Esophagus mucosa (tissue), 1 donor: Measurements from ENCODE around the gene CALU. TPM values are rescaled to one million over a fixed set of nuclear protein-coding genes. Genes with fewer than 3 reads are reported as not detected.

Experiments used
- ATAC-seq: fragments of 200-7000 bp; cut with Tn5 transposase; one replicate; pipeline ENCODE4 v1.9.1; 2020
- total RNA-seq: library from RNA; stranded (reverse); gene quantifications from one replicate; pipeline ENCODE4 v1.2.4, GENCODE V29; 2023
- donor health status: DM: yes; HTN: yes; CAD: no.

The CALU gene
- total RNA-seq, 1 donor from 2014 or later, result 21.4 TPM

DNA sequence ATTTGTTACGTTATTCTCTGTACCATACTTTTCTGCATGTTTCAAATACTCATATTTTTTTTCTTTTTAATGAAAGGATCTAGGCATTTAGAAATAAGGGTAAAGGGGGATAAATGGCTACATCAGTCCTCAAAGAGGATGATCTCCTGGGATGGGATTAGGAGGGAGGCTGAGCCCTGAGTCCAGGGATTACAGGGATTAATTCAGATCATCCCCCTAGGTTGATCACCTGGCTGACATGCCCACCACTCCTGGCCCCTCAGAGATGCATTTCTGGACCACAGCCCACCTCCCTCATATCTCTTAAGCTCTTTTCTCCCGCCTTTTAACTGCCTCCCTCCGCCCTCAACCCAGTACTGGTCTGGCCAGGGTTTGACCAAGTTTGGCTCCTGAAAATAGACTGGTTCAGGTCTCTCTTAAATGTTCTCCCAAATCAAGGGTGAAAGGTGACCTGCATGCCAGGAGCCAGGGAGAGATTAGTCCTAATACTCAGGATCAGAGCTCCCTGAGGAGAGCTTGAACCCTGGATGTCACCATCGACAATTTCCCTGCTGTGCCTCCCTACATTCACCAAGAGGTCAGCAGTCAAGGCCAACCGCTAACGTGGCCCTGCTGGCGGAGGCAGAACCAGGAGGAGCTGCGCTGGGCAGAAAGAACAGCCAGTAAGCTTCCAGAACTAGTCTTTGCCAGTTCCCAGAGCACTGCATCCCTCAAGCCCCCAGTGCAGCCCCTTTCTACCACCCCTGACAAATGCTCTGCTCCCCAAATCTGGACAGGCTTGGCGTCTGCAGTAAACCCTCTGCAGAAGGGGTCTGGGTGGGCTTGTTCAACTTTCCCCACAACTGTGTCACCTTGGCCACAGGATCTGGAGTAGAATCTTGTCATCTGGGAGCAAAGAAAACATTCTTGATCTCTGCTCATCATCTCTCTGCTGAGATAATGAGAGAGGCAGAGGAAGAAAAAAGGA is 49.6 kb downstream of the CALU start:
- ATAC-seq, result no peak

DNA sequence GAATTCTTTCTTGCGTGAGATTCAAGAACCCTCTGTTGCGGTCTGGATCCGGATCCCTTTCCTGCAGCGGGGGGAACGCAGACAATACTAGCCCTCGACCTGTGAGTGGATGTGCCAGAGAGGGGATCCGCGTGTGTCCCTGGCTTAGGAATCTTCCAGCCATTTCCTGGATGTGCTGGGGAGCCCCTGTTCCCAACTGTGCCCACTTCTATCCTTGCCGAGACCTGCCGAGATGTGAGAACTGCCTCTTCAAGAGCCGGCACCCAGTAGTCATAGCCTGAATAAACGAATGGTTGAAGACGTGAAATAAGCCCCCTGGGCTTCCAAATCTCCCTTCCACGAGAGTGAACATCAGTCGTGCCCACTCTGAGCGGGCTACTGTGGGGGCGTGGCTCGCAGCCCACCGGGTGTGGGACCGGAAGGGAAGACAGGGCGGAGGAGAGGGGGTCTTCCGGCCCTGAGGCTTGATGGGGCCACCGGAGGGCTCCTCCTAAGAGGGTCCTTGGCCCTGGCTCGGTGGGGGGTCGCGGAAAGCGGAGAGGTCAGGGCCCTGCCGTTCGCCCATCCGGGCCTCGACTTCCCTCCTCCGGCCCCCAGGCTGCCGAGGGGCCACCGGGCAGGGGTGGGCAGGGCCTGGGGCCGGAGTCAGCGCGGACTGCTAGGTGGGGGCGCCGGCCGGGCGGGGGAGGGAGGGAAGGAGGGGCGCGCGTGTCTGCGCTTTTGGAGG is 51.3 kb downstream of the CALU start:
- peak; percentile 19 for ATAC-seq

DNA sequence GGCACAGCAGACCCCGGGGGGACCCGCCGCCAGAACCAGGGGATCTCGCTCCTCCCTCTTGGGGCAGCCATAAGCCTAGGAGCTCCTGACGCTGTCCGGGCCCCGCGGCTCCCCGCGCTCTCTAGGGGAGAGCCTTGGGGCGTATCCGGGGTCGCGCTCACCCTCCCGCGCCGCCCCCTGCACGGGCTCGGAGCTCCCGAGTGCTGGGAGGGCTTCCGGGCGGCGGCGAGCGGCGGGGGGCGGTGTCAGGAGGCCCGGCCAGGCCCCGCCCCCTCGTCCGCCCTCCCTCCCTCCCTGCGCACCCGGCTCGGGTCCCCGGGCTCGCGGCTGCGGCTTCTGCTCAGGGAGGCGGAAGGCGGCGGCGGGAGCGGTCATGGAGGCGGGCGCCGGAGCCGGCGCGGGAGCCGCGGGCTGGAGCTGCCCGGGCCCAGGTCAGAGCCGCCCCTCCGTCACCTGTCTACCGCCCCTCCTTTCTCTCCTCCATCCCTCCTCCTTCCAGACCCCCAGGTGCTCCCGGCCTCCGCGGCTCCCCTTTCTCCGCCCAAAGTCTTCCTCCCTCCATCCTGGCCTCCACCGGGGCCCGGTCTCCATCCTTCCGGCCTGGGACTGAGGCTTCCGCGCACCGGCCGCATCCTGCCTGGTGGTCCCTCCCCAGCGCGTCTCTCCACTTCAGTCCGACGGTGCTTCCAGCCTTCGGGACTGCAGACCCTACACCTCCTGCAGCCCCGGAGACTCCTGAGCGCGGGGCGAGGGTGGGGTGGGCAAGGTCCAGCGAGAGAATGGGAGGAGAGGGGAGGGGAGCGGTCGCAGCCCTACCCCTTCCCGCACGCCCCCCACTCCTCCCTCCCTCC is 52.2 kb downstream of the CALU start, which contains the start of gene CCDC136:
TSS of gene CCDC136 (plus strand) at position 848 of the 851 bp plus-strand sequence. CDS start 444 bp downstream, outside the sequence.
- peak; percentile 77 for ATAC-seq

DNA sequence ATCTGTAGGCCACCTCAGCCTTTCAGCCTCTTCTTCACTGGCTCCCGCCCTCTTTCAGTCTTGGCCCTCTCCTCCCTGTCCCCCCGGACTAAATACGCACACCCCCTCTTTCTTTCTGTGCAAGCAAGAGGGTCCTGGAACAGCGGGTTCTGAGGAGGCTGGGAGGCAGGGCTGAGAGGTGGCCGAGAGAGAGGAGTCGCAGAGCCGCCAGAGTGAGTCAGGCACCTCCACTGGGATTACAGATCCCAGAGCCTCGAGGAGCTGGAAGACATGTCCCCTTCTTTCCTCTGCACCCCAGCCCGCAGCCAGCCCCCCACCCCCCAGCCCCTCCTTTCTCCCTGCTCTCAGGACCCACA is 52.8 kb downstream of the CALU start:
- no peak for ATAC-seq

DNA sequence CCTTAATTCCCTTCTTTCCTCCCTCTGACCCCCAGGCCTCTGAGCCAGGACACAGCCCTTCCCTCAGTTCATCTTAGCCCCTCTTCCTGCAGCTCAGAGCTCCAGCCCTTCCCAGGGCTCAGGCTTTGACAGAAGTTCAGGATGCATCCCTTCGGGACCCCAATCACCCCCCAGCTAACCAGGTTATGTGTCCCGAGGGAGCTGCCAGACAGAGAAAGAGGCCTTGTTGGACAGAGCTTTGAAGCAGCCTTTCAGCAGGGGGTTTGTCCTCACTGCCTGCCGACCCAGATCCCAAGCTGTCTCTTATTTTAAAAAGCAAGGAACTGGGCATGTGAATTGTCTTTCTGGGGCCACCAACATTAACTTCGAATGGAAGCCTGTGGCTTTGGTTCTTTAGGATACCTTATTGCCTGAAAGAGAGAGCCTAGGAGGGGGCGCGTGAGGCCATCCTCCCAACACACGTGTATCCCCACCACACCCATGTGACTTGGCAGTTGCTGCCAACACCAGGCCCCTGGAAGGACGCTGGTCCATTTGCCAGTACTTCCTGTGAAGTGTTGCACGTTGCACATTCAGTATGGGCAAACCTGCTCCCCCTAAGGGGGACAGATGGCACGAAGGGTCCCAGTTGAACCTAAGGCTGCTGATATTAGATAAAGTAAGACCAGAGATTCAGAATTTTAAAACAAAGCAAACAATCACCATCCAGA is 53.5 kb downstream of the CALU start:
- no peak for ATAC-seq

DNA sequence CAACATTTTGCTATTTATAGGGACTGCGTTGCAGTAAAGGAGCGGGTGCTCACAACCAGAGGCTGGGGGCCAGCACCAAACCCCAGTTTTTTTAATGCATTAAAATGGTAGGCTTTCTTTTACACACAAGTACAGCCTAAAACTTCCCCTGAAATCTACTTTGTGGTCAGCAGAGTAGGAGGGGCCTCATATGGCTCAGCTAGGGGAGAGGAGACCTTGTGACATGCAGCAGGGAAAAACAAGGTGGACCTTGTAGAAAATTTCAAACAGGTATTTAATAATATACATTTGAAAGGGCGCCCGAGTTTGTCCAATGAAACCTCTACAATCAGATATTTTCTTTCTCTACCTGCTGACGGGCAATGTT is 54.0 kb downstream of the CALU start:
- ATAC-seq, result no peak

DNA sequence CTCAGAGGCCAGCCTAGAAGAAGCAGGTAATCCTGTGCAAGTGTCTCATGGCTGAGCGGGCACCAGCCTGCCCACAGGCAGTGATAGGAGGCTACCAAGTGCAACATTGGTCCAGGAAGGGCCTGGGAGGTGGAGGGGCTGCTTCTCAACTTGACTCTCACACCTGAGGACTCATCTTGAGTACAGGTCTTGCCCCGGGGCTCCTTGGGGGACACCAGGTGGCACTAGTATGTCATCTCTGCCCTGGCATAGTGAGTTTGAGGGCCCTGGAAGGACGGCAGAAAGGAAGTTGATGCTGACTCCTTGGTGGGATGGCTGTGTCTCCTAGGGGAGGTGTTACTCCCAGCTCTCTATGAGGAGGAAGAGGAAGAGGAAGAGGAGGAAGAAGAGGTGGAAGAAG is 54.9 kb downstream of the CALU start:
- ATAC-seq, result no peak

DNA sequence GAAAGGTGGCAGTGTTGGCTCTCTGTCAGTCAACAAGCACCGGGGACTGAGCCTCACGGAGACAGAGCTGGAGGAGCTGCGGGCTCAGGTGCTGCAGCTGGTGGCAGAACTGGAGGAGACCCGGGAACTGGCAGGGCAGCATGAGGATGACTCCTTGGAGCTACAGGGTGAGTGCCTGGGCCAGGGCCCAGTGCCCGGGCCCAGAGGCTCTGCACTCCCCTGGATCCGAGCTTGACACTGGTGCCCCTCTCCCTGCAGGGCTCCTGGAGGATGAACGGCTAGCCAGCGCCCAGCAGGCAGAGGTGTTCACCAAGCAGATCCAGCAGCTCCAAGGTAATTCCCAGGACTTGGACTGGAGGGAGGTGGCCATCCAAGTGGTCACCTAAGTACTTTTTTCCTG is 55.3 kb downstream of the CALU start:
- ATAC-seq, result no peak

DNA sequence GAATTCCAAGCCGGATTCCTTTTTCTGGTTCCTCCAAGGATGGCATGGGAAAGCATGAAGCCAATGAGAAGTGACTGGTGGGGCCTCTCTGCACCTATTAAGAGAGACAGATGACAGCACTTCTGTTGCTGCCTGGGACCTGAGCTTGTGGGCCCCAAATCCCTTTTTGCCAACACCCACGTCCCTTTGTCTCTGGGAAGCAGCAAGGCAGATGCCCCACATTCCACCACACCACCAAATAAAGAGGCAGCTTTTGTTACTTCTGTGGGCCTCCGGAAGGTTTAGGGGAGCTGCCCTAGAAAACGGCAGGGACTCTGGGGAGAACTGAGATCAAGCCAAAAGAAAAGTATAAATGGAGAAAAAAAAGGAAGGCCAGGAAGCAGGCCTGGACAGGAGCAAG is 56.0 kb downstream of the CALU start:
- ATAC-seq, result no peak

DNA sequence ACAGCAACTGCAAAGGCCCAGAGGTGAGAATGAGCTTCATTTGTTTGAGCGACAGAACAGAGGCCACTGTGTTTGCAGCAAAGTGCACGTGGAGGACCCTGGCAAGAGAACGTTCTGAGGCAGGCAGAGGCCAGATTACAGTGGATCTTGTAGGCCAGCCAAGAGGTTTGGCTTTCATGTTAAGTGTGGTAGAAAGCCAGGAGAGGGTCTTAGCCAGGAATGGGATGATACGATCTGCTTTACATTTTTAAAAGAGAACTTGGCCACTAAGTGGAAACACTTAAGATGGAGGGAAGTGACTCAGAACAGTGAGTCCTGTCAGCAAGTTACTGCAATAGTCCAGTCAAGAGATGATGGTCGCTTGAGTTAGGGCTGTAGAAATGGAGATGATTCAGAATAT is 57.2 kb downstream of the CALU start:
- no peak for ATAC-seq

DNA sequence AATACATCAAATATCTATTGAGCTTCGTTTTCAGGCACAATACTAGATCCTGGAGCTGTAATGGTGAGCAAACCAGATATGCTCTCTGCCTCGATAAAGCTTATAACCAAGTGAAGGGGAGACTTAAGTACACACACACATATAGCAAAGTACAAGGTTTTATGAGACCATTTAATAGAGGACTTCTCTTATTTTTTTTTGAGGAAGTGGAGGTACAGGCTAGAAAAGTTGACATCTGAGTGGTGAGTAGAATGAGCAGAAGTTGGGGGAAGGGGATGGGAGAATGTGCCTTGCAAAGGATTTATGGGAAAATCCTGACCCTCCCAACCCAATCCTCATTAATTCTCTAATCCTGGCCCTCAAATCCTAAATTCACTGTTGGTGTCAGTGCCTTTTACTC is 60.3 kb downstream of the CALU start:
- no peak for ATAC-seq

DNA sequence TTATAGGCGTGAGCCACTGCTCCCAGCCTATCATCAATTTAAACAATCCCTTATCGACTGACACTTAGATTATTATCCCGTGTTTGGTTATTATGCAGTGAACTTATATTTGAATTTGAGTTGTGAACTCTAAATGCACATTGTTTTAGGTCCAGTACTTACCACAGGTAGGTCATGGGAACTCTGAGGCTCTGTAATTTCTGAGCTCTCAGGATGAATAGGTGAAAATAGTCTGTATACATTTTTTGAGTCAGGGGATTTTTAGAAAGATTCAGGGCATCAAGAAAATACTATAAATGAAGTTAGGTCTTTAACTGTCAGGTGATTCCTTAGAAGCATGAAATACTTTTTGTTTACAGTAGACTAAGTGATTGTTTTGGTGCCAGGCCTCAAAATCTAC is 61.4 kb downstream of the CALU start:
- no peak for ATAC-seq

DNA sequence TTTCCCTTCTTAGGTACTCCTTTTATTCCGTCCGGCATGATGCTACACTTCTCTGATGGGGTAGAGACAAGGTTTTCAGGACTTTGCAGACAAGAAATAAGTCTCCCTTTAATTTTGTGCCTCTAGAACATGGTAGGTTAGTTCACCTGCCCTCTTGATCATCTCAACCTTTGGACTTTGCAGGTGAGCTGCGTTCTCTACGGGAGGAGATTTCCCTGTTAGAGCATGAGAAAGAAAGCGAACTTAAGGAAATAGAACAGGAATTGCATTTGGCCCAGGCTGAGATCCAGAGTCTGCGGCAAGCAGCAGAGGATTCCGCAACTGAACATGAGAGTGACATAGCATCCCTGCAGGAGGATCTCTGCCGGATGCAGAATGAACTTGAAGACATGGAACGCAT is 61.8 kb downstream of the CALU start:
- no peak for ATAC-seq

DNA sequence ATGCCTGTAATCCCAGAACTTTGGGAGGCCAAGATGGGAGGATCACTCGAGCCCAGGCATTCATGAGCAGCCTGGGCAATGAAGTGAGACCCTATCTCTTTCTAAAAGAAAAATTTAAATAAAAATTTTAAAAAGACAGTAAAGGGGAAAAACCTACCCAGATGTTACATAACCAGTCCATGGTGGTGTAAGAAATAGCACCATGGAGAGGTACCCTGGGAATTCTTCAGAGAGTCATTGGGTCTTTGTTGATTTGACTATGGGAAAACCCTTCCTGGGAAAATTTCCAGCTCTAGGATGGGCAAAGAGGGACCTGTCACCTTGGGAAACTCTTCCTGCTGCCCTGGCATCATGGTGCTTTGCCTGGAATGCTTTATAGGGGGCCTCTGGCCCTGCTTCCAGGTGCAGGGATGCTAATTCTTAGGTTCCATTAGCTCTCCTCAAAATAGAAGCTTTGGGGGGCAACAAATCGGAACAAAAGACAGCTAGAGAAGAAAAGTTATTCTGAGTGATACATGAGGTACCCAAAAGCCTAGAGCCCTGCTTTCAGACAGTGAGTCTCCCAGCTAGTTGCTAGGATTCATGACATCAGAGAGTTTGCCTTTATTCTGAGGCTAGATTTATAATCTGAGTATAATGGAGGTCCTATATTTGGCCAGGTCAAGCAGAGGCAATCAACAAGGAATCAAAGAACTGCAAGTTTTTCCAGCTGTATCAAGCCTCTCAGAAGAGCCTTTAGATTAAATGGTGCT is 62.7 kb downstream of the CALU start:
- no peak for ATAC-seq

DNA sequence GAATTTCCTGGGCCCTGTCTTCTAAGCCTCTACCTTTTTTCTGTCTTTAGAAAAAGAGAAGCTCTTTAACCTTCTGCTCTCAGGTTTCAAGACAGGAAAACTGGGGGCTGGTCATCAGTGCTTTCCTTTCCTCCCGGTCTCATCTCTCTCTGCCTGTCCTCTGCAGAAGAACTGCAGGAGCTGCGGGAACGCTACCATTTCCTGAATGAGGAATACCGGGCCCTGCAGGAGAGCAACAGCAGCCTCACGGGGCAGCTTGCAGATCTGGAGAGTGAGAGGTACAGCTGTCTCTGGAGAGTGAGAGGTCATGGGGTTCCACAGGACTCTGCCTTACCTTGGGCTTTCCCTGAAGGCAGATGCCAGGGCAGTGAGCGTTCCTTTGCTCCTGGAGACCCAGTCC is 65.3 kb downstream of the CALU start:
- ATAC-seq, result no peak

DNA sequence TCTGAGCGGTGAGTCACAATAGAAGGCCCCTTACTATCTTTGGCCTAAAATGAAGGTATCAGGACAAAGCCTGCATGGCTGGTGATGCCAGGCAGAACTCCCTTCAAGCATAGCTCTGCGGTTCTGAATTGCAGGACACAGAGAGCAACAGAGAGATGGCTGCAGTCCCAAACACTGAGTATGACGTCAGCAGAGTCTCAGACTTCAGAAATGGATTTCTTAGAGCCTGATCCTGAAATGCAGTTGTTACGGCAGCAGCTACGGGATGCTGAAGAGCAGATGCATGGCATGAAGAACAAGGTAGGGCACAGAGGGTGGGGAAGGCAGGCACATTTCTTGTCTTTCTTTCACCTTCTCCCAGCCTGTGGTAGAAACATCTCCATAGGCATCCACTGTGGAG is 66.1 kb downstream of the CALU start:
- no peak for ATAC-seq

DNA sequence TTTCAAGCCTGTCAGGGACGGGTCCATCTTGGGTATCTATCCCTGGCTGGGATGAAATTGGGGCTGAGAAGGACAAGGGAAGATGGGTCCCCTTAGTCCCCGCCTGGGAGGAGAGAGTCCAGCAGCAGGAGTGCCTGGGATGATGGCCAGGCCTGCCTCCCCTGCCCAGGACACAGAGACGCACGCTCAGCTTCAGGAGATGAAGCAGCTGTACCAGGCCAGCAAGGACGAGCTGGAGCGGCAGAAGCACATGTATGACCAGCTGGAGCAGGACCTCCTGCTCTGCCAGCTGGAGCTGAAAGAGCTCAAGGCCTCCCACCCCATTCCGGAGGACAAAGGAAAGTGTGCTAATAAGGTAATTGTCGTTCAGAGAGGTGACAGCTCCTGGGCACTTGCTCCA is 68.0 kb downstream of the CALU start:
- no peak for ATAC-seq

DNA sequence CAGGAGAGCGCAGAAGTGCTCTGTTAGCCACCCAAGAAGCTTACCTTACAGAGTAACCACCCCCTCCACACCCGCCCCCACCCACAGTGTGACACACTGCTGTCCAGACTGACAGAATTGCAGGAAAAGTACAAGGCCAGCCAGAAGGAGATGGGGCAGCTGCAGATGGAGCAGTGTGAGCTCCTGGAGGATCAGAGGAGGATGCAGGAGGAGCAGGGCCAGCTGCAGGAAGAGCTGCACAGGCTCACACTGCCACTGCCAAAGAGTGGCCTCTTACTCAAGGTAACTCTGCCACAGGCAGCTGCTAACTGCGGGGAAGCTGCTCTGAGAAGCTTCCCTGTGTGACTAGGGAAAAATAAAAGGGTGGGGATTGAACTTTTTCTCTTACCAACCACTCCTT is 70.2 kb downstream of the CALU start:
- ATAC-seq, result no peak

DNA sequence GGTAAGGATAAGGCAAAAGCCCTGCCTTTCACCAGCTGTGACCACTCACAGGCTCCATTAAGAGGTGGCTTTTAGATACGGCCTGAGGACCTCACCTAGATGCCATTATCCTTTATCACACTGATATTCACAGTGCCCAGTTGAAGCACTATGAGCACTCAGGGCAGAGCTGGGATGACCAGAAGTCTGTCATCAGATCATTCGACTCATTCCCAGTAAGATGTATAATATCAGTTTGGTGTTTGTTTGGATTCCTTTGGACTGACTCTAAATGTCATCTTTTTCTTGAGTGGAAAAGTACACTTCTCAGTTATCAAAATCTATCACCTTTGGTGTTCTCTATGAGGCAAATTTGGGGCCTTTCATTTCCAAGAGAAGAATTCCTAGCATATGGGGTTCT is 71.3 kb downstream of the CALU start:
- ATAC-seq, result no peak

DNA sequence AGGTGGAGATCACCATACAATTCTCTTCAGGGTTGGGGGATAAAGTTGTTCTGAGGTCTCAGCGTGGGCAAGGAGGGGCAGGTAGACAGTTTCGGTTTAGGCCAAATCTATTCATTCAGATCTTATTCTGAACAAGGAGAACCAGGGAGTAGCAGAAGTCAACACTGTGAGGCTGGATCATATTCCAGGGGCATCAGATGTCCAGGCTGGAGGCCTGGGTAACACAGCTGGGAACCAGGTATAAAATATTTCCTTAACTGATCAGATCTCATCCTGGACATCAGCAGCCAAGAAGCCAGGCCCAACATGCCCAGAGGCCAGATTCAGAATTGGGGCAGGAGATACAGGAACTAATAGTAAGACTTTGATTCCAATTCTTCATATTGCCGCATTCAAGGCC is 71.8 kb downstream of the CALU start:
- ATAC-seq, result no peak

DNA sequence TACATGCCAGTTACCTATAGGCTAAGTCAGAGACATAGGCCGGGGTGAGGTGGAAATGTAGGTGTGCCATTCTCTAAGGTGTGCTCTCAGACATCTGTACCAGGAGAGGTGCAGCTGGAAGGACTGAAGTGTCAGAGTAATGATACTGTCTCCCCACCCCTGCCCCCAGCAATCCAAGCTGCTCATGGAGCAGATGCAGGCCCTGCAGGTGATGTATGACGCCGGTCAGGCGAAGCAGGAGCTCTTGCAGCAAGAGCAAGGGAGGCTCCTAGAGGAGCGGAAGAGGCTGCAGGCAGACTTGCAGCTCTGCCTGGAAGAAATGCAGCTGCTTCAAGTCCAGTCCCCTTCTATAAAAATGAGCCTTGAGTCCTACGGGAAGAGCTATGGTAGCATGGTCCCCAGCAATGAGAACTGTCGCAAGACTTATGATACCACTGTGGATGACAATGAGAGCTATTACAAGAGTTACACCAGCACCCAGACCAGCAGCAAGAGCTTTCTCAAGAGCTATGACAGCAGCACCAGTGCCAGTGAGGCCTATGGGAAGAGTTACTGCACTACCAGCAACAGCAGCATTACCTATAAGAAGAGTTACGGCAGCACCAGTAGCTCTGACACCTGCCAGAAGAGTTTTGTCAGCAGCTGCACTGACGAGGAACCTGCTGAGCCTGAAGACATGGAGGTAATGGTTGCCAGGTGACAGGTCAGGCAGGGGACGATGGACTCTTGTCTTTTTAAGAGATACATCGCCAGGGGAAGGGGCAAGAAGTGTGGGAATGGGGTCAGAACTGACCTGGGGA is 72.7 kb downstream of the CALU start:
- no peak for ATAC-seq
